Measurements from ENCODE around the gene SOX13.

Gene SOX13

DNA sequence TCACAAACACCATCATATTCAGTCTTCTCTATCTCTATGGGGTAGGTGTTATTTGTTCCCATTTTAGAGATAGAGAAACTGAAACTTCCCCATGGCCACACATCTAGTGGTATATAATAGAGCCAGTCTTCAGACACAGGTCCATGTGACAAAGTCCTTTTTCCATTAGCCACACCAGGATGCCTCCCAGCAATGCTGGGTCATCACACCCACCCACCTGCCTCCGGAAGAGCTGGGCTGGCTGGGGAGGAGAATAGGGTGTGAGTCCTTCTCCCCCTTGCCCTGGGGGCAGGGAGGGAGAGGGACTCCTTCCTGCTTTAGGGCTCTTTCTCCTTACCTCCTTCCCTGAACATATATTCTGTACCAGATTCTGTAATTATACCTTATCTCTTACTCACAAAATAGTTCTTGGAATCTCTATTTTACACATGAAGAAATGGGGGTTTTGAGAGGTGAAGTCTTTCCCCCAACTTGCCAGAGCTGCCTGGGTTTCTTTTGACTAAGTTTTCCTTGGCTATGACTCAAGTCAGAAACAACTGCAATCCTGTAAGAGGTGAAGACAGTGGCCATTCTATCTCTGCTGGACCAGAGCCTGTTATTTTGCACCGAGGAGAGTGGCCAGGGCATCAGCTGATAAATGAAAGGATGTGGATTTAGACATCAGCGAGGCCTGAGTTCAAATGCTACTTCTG lies 30.0 kb downstream of the SOX13 start:
- Mint-ChIP-seq H3K4me1 (ENCODE audit: low read depth) (peaks cover 30% of the 10 kb centered on the region), H3K27ac (peak overlapping the region; percentile 54), H3K9me3 (ENCODE audit: low read depth) (no peaks in the 10 kb centered on the region), H3K4me3 (peak overlapping the region; percentile 52), H3K27me3 (no peaks in the 10 kb centered on the region), H3K36me3 (no peaks in the 10 kb centered on the region)

GRCh38 chr1:204103431-204103741 lies 30.5 kb downstream of the SOX13 start:
- no peaks in the 10 kb centered on the region for H3K36me3 Mint-ChIP-seq
- H3K27me3 Mint-ChIP-seq, result no peaks in the 10 kb centered on the region
- H3K27ac Mint-ChIP-seq, result no peak overlapping the region
- H3K4me1 Mint-ChIP-seq (ENCODE audit: low read depth), result peaks cover 30% of the 10 kb centered on the region
- no peak overlapping the region for H3K4me3 Mint-ChIP-seq
- H3K9me3 Mint-ChIP-seq (ENCODE audit: low read depth), result no peaks in the 10 kb centered on the region

- no peaks in the 10 kb centered on the region for H3K36me3 Mint-ChIP-seq
- no peaks in the 10 kb centered on the region for H3K27me3 Mint-ChIP-seq
- H3K4me3 Mint-ChIP-seq, result peak overlapping the region; percentile 38
- H3K4me1 Mint-ChIP-seq (ENCODE audit: low read depth), result peaks cover 30% of the 10 kb centered on the region
- H3K9me3 Mint-ChIP-seq (ENCODE audit: low read depth), result no peaks in the 10 kb centered on the region
- H3K27ac Mint-ChIP-seq, result peak overlapping the region; percentile 46
Measured at GRCh38 chr1:204104331-204105130, 31.6 kb downstream of the SOX13 start.

DNA sequence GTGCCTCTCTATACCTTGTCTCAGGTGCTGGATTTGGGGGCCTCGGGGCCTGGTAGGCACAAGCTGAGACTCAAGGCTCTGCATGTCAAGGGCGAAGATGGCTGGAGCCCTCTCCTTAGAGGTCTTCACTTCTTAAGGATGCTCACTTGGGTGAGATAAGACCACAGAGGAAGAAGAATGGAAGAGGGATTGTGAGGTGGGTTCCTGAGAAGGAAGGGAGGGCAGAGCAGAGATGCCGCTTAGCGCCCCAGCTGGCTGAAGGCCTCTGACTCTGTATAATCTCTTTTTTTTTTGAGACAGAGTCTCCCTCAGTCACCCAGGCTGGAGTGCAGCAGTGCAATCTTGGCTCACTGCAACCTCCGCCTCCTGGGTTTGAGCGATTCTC lies 32.2 kb downstream of the SOX13 start:
- H3K9me3 Mint-ChIP-seq (ENCODE audit: low read depth), result no peaks in the 10 kb centered on the region

DNA sequence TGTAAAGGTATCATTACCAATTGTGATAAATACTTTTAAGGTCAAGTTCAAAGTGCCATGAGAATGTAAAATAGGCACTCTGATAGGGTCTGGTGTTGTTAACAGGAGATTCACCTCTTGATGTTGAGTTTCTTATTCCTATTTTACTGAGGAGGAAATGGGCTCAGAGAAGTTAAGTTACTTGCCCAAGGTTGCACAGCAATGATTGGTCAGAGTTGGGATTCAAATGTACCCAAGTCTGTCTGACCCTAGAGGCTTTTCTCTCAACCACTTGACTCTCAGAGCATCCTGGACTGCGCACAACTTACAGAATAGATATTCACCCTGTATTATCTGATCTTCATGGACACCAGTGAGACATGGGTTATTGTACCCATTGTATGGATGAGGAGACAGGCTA lies 33.9 kb downstream of the SOX13 start:
- Mint-ChIP-seq H3K27me3 (no peaks in the 10 kb centered on the region), H3K4me3 (no peak overlapping the region), H3K36me3 (no peaks in the 10 kb centered on the region), H3K27ac (no peak overlapping the region), H3K4me1 (ENCODE audit: low read depth) (peaks cover 30% of the 10 kb centered on the region), H3K9me3 (ENCODE audit: low read depth) (no peaks in the 10 kb centered on the region)

More for the DNA sequence above, 32.2 kb downstream of the SOX13 start:
- Mint-ChIP-seq H3K4me1 (ENCODE audit: low read depth) (peaks cover 30% of the 10 kb centered on the region), H3K36me3 (no peaks in the 10 kb centered on the region), H3K4me3 (peak overlapping the region; percentile 38), H3K27me3 (no peaks in the 10 kb centered on the region), H3K27ac (peak overlapping the region; percentile 46)

DNA sequence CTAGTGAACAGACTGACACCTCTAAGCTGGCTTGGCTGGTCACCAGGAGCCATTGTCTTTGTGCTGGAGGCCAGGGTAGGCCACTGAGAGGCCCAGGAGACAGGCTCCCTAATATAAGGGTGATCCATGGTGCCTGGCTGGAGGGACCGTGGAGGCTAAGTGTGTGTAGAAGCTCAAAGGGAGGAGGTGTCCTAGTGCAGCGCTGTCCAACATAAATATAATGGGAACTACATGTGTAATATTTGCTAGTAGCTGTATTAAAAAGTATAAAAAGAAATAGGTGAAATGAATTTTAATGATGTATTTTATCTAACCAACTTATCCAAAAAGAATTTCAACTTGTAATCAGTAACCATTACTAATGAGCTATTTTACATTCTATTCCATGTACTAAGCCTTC lies 35.0 kb downstream of the SOX13 start:
- no peak overlapping the region for H3K4me3 Mint-ChIP-seq
- peaks cover 20% of the 10 kb centered on the region for H3K4me1 Mint-ChIP-seq (ENCODE audit: low read depth)
- H3K9me3 Mint-ChIP-seq (ENCODE audit: low read depth), result no peaks in the 10 kb centered on the region
- H3K36me3 Mint-ChIP-seq, result no peaks in the 10 kb centered on the region
- no peaks in the 10 kb centered on the region for H3K27me3 Mint-ChIP-seq
- H3K27ac Mint-ChIP-seq, result no peak overlapping the region

- Mint-ChIP-seq H3K27me3 (no peaks in the 10 kb centered on the region), H3K36me3 (no peaks in the 10 kb centered on the region), H3K9me3 (ENCODE audit: low read depth) (no peaks in the 10 kb centered on the region), H3K4me1 (ENCODE audit: low read depth) (peaks cover 13% of the 10 kb centered on the region), H3K4me3 (no peak overlapping the region), H3K27ac (no peak overlapping the region)
Measured at GRCh38 chr1:204108312-204109141, 35.6 kb downstream of the SOX13 start.

DNA sequence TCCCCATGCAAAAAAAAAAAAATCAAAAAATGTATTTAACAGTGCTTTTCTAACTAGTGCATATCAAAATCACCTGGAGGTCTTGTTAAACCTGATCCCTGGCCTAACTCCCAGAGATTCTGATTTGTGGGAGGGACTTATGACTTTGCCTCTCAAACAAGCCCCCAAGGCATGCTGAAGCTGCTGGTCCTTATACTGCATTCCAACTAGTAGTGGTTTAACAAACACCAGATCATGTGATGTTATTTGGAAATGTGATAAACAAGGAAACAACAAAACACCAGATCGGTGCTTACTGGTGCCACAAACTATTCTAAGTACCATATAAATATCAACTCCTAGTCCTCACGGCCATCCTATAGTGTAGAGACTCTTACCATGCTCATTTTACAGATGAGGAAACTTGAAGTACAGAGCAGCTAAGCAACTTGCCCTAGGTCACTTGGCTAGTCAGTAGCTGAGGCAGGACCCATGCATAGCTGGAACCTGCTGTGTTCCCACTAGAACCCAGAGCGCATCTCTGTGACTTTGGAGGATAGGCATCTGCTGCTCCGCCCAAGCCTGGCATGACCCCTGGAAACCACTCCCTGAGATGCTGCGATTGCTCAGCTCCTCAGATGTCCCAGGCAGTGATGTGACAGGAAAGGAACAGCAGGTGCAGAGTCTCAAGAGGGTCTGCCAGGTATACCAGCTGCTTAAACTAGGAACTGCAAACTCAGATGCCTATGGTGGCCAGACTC lies 38.1 kb downstream of the SOX13 start:
- Mint-ChIP-seq H3K27ac (no peak overlapping the region), H3K36me3 (no peaks in the 10 kb centered on the region), H3K4me3 (no peak overlapping the region), H3K9me3 (ENCODE audit: low read depth) (no peaks in the 10 kb centered on the region), H3K4me1 (ENCODE audit: low read depth) (peaks cover under 1% of the 10 kb centered on the region), H3K27me3 (no peaks in the 10 kb centered on the region)

DNA sequence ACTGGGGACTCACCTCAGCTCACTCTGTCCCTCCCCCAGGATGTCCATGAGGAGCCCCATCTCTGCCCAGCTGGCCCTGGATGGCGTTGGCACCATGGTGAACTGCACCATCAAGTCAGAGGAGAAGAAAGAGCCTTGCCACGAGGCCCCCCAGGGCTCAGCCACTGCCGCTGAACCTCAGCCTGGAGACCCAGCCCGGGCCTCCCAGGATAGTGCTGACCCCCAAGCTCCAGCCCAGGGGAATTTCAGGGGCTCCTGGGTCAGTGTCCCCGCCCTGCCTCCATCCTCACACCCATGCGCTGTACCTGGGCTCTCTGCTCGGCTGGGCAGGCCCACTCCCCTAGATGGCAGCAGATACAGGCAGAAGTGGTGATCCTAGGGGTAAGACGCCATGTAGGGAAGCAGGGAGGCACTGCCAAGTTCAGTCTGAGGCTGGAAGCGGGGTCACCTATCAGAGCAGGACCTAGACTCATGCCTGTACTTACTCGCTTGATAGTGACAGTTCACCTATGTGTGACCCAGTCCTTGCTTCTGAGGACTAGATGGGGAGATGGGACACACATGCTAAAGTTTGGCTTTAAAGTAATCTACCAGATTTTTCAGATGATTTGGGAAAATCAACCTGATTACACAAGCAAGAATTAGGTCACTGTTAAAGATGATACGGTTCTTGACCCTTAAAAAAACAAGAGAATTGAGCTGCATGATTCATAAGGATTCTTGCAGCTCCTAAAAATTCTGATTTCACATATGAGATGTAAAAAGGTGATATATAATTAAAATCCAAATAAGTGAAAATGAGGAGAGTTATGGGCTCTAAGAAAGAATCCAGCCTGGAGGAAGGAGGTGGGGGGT lies 40.2 kb downstream of the SOX13 start:
- H3K4me3 Mint-ChIP-seq, result no peak overlapping the region
- no peak overlapping the region for H3K27ac Mint-ChIP-seq
- no peaks in the 10 kb centered on the region for H3K27me3 Mint-ChIP-seq
- H3K4me1 Mint-ChIP-seq (ENCODE audit: low read depth), result no peaks in the 10 kb centered on the region
- no peaks in the 10 kb centered on the region for H3K9me3 Mint-ChIP-seq (ENCODE audit: low read depth)
- no peaks in the 10 kb centered on the region for H3K36me3 Mint-ChIP-seq

DNA sequence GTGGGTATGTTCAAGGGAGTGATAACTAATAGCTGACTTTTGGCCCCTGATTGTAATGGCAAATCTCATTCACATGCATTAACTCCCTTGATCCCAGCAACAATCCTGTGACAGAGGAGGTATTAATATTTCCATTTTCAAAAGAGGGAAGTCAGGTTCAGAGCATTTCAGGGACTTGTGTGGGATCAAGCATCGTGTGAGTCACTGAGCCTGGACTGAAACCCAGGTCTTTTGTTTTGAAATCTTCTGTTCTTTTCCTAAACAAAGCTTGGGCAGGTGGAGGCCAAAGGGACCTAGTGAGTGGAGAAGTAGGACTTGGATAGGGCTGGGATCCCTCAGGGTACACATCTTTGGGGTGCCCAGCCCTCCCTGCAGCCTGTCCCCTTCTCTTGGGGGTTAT lies 41.0 kb downstream of the SOX13 start:
- Mint-ChIP-seq H3K4me3 (no peak overlapping the region), H3K27ac (no peak overlapping the region), H3K4me1 (ENCODE audit: low read depth) (no peaks in the 10 kb centered on the region)

GRCh38 chr1:204114606-204115005 lies 41.7 kb downstream of the SOX13 start:
- H3K4me1 Mint-ChIP-seq (ENCODE audit: low read depth), result no peaks in the 10 kb centered on the region

More for the DNA sequence above, 41.0 kb downstream of the SOX13 start:
- Mint-ChIP-seq H3K27me3 (no peaks in the 10 kb centered on the region), H3K9me3 (ENCODE audit: low read depth) (no peaks in the 10 kb centered on the region), H3K36me3 (no peaks in the 10 kb centered on the region)

DNA sequence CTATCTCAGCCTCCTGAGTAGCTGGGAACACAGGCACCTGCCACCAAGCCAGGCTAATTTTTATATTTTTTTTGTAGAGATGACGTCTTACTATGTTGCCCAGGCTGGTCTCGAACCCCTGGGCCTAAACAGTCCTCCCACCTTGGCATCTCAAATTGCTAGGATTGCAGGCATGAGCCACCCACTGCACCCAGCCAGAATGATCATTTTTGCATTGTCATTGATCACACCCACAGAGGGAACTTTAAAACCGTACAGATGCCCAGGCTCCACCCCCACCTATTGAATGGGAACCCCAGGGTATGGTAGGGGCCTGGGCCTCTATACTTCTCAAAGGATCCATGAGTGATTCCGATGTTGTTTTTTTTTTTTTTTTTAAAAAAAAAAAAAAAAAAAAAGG lies 42.2 kb downstream of the SOX13 start:
- H3K9me3 Mint-ChIP-seq (ENCODE audit: low read depth), result no peaks in the 10 kb centered on the region
- no peaks in the 10 kb centered on the region for H3K27me3 Mint-ChIP-seq

More at GRCh38 chr1:204114606-204115005, 41.7 kb downstream of the SOX13 start:
- H3K4me3 Mint-ChIP-seq, result no peak overlapping the region
- H3K27ac Mint-ChIP-seq, result no peak overlapping the region
- no peaks in the 10 kb centered on the region for H3K9me3 Mint-ChIP-seq (ENCODE audit: low read depth)
- no peaks in the 10 kb centered on the region for H3K36me3 Mint-ChIP-seq
- H3K27me3 Mint-ChIP-seq, result no peaks in the 10 kb centered on the region

DNA sequence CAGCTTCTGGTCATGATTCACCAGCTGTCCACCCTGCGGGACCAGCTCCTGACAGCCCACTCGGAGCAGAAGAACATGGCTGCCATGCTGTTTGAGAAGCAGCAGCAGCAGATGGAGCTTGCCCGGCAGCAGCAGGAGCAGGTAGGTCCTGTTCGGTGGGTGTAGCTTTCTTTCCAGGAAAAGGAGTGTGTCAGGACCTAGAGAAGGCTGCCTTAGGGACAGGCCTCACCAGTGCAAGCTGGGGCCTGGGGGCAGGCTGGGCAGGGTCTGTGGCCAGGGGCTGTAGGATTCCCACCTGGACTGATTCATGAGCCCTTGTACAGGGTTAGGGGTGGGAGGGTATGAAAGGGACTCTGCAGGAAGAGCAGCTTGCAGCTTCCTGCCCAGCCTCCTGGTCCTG lies 43.6 kb downstream of the SOX13 start:
- Mint-ChIP-seq H3K4me1 (ENCODE audit: low read depth) (no peaks in the 10 kb centered on the region), H3K36me3 (no peaks in the 10 kb centered on the region), H3K9me3 (ENCODE audit: low read depth) (no peaks in the 10 kb centered on the region), H3K27ac (no peak overlapping the region), H3K27me3 (no peaks in the 10 kb centered on the region), H3K4me3 (no peak overlapping the region)

More for the DNA sequence above, 42.2 kb downstream of the SOX13 start:
- no peaks in the 10 kb centered on the region for H3K4me1 Mint-ChIP-seq (ENCODE audit: low read depth)
- H3K4me3 Mint-ChIP-seq, result no peak overlapping the region
- H3K36me3 Mint-ChIP-seq, result no peaks in the 10 kb centered on the region
- H3K27ac Mint-ChIP-seq, result no peak overlapping the region

Measured in activated naive CD8-positive, alpha-beta T cell (primary cell).